Fibroblast of skin of back (primary cell): ENCODE results near the gene DGKG.

ENCODE experiments used
- DNase-seq: peaks from one replicate; pipeline ENCODE4 v3.0.0-alpha.2; 2013

The DGKG gene

GRCh38 chr3:186168976-186169375 is 193.1 kb downstream of the DGKG start:
- DNase-seq = no peak

GRCh38 chr3:186167646-186168395 is 194.2 kb downstream of the DGKG start:
- DNase-seq = no peak

- DNase-seq = no peak
Observed at GRCh38 chr3:186166491-186167288, 195.3 kb downstream of the DGKG start.

- no peak for DNase-seq
Observed at GRCh38 chr3:186166036-186166435, 196.0 kb downstream of the DGKG start.

- DNase-seq = no peak
Observed at GRCh38 chr3:186165331-186165730, 196.7 kb downstream of the DGKG start.

- no peak for DNase-seq
Observed at GRCh38 chr3:186164696-186165095, 197.3 kb downstream of the DGKG start.

- no peak for DNase-seq
Observed at GRCh38 chr3:186162221-186162620, 199.8 kb downstream of the DGKG start.

- DNase-seq = no peak
Observed at GRCh38 chr3:186160691-186161243, 201.3 kb downstream of the DGKG start.

GRCh38 chr3:186154641-186155040 is 207.4 kb downstream of the DGKG start:
- no peak for DNase-seq

- no peak for DNase-seq
Observed at GRCh38 chr3:186152889-186153292, 209.1 kb downstream of the DGKG start.

- DNase-seq = no peak
Observed at GRCh38 chr3:186152361-186152798, 209.7 kb downstream of the DGKG start.

- no peak for DNase-seq
Observed at GRCh38 chr3:186151077-186151971, 210.7 kb downstream of the DGKG start.

GRCh38 chr3:186150041-186150830 is 211.8 kb downstream of the DGKG start:
- no peak for DNase-seq

GRCh38 chr3:186149319-186149960 is 212.6 kb downstream of the DGKG start:
- DNase-seq = no peak

- no peak for DNase-seq
Observed at GRCh38 chr3:186144257-186144656, 217.8 kb downstream of the DGKG start.

- no peak for DNase-seq
Observed at GRCh38 chr3:186143250-186143649, 218.8 kb downstream of the DGKG start.

- peak; percentile 14 for DNase-seq
Observed at GRCh38 chr3:186142393-186142932, 219.6 kb downstream of the DGKG start.

- no peak for DNase-seq
Observed at GRCh38 chr3:186141790-186142189, 220.2 kb downstream of the DGKG start.

GRCh38 chr3:186138272-186138981 is 223.6 kb downstream of the DGKG start:
- no peak for DNase-seq

GRCh38 chr3:186137051-186137685 is 224.9 kb downstream of the DGKG start:
- DNase-seq = no peak
